Activated T-helper 1 cell treated with Interleukin-2 at 50 U/mL for 16 hours (primary cell): ENCODE data around the gene ZNF479.
"Not testable (repeated sequence)": the region's sequence is repeated elsewhere in the genome, so short reads cannot be mapped to it uniquely, and the experiment has no call there.

Source experiments
- DNase-seq: peaks from one replicate; pipeline ENCODE4 v3.0.0-alpha.2; 2020; ENCODE audit warnings: low read depth

The ZNF479 gene

GRCh38 chr7:57132336-57132735 lies at the start of gene ZNF479:
TSS of gene ZNF479 (minus strand) at chr7:57132436. CDS start at chr7:57132324, 112 bp downstream.
- DNase-seq: not testable (repeated sequence)

GRCh38 chr7:57182031-57182430 lies 49.8 kb upstream of the ZNF479 start:
- no peak for DNase-seq

DNA sequence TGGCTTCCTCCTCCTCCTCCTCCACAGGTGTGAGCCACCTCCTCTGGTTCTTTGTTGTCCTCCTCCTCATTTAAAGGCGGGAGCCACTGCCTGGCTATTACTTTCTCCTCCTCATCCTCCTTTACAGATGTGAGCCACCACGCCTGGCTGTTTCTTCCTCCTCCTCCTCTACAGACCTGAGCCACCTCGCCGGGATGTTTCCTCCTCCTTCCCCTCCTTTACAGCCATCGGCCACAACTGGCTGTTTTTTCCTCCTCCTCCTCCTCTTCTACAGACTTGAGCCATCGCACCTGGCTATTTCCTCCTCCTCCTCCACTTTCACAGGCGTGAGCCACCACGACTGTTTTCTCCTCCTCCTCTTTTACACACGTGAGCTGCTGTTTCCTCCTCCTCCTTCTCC lies 49.0 kb upstream of the ZNF479 start:
- DNase-seq: no peak

DNA sequence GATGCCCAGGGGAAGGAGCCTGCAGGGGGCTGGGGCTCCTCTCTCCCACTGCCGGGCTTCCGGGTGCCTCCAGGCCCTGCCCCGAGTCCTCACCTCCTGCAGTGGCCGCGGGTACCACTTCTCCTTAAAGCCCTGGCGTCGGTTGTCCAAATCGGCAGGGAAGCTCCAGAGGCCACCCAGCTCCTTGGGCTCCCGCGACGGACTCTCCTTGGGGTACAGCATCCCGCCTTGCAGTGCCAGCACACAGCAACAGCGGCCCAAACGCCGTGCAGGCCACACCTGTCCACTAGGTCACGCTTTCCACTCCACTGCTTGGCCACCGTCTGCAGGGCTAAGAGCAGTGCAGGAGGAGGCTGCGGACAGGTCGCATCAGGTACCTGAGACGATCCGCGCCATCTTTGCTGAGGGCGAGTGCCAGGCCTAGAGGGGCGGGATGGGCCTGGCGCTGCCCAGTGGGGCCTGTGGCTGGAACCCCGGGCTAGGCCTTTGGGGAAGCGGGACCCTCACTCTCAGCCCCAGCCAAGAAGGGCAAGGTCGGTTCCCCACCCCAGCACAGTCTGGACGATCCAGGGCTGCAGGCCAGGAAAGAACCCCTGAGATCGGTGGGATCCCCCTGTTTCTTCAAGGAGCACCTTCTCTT lies 47.7 kb upstream of the ZNF479 start:
- no peak for DNase-seq

GRCh38 chr7:57178768-57179139 lies 46.5 kb upstream of the ZNF479 start:
- no peak for DNase-seq

- no peak for DNase-seq
Observed at GRCh38 chr7:57177856-57178767, 45.9 kb upstream of the ZNF479 start.

- DNase-seq: no peak
Observed at GRCh38 chr7:57176928-57177635, 44.8 kb upstream of the ZNF479 start.

- DNase-seq: no peak
Observed at GRCh38 chr7:57165285-57165899, 33.2 kb upstream of the ZNF479 start.

- DNase-seq: not testable (repeated sequence)
Observed at GRCh38 chr7:57120123-57120784, 12.0 kb downstream of the ZNF479 start.
